Stomach (tissue), 4 donors: ENCODE data around the gene CCDC93.

Experiments used
- POLR2A ChIP-seq, 4 donors: fragments of 450-650 bp; IDR thresholded peaks; one replicate each; pipeline ENCODE4 v1.6.1; 2016; ENCODE audit warnings: antibody characterized with exemption in 4 of 4, control low read depth in 2 of 4, mild to moderate bottlenecking in 1 of 4, moderate library complexity in 1 of 4
- TF ChIP-seq, protein P1 (sequence below), 7 experiments: fragments of 450-650 bp in 4 of 7; fragments of 200-600 bp in 3 of 7; sonication (generic) in 3 of 7; IDR thresholded peaks; one replicate each; pipeline ENCODE4 v1.5.1; 2016 to 2019; ENCODE audit warnings: antibody characterized with exemption in 7 of 7, control low read depth in 2 of 7, mild to moderate bottlenecking in 1 of 7

DNA sequence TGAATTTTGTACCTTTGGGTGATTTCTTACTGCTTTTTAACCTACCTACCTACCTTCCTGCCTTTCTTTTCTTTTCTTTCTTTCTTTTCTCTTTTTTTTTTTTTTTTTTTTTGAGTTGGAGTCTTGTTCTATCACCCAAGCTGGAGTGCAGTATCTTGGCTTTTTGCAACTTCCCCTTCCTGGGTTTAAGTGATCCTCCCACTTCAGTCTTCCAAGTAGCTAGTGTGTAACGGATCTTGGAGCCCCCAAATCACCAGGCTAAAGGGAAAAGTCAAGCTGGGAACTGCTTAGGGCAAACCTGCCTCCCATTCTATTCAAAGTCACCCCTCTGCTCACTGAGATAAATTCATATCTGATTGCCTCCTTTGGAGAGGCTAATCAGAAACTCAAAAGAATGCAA lies 138.1 kb downstream of the CCDC93 start:
- TF ChIP-seq, protein P1, sequence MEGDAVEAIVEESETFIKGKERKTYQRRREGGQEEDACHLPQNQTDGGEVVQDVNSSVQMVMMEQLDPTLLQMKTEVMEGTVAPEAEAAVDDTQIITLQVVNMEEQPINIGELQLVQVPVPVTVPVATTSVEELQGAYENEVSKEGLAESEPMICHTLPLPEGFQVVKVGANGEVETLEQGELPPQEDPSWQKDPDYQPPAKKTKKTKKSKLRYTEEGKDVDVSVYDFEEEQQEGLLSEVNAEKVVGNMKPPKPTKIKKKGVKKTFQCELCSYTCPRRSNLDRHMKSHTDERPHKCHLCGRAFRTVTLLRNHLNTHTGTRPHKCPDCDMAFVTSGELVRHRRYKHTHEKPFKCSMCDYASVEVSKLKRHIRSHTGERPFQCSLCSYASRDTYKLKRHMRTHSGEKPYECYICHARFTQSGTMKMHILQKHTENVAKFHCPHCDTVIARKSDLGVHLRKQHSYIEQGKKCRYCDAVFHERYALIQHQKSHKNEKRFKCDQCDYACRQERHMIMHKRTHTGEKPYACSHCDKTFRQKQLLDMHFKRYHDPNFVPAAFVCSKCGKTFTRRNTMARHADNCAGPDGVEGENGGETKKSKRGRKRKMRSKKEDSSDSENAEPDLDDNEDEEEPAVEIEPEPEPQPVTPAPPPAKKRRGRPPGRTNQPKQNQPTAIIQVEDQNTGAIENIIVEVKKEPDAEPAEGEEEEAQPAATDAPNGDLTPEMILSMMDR (IDR thresholded peaks at IDR 0.05): no peak
- TF ChIP-seq POLR2A (IDR thresholded peaks at IDR 0.05): no peak
